Neural cell (in vitro differentiated cells): ENCODE data around the gene TNPO2. TPM values are rescaled to one million over a fixed set of nuclear protein-coding genes. Genes with fewer than 3 reads are reported as not detected.

Source experiments
- H2AFZ ChIP-seq: fragments of 200-600, 300-800 bp; sonication (generic), shearing (Covaris generic); 2 replicates; pipeline ENCODE4 v1.6.0; 2014; ENCODE audit warnings: low read depth, mild to moderate bottlenecking, antibody characterized with exemption, low read length, moderate library complexity
- H3F3A ChIP-seq: fragments of 200-600 bp; shearing (Covaris generic); 2 replicates; pipeline ENCODE4 v1.6.1; 2016; ENCODE audit warnings: mild to moderate bottlenecking, moderate library complexity, mixed read lengths, antibody characterized with exemption, low read length; ENCODE audit not compliant: insufficient read depth, poor library complexity, severe bottlenecking
- H3K27ac ChIP-seq: fragments of 200-600, 300-800 bp; sonication (generic), shearing (Covaris generic); 2 replicates; pipeline ENCODE4 v1.5.1; 2014; ENCODE audit warnings: mild to moderate bottlenecking, low read length, moderate library complexity
- H3K27me3 ChIP-seq: fragments of 300-800, 200-600 bp; sonication (generic), shearing (Covaris generic); 2 replicates; pipeline ENCODE4 v1.6.0; 2014; ENCODE audit warnings: mild to moderate bottlenecking, low read depth, low read length, moderate library complexity; ENCODE audit not compliant: insufficient read depth
- H3K36me3 ChIP-seq: fragments of 300-800, 200-600 bp; sonication (generic), shearing (Covaris generic); 2 replicates; pipeline ENCODE4 v1.5.1; 2014; ENCODE audit warnings: mild to moderate bottlenecking, antibody characterized with exemption, low read length, moderate library complexity; ENCODE audit not compliant: insufficient read depth
- H3K4me2 ChIP-seq: fragments of 300-800, 200-600 bp; sonication (generic), shearing (Covaris generic); 2 replicates; pipeline ENCODE4 v1.6.0; 2014; ENCODE audit warnings: mild to moderate bottlenecking, low read length
- H3K4me3 ChIP-seq: fragments of 300-800, 200-600 bp; sonication (generic), shearing (Covaris generic); 2 replicates; pipeline ENCODE4 v1.5.1; 2014; ENCODE audit warnings: mild to moderate bottlenecking, low read length, moderate library complexity
- H3K79me2 ChIP-seq: fragments of 200-600 bp; shearing (Covaris generic); replicated peaks from 2 replicates; pipeline ENCODE4 v1.6.0; 2014; ENCODE audit warnings: mild to moderate bottlenecking, low read length, moderate library complexity; ENCODE audit not compliant: insufficient read depth
- H3K9ac ChIP-seq: fragments of 300-800, 200-600 bp; sonication (generic), shearing (Covaris generic); 2 replicates; pipeline ENCODE4 v1.6.1; 2016; ENCODE audit warnings: mild to moderate bottlenecking, low read length, mixed read lengths
- H3K9me2 ChIP-seq: fragments of 200-600 bp; shearing (Covaris generic); 2 replicates; pipeline ENCODE4 v1.6.1; 2016; ENCODE audit warnings: mild to moderate bottlenecking, low read length, mixed read lengths; ENCODE audit not compliant: insufficient read depth
- H3K9me3 ChIP-seq: fragments of 200-600, 300-800 bp; sonication (generic), shearing (Covaris generic); 2 replicates; pipeline ENCODE4 v1.6.1; 2016; ENCODE audit warnings: mild to moderate bottlenecking, mixed run types, low read length, moderate library complexity, mixed read lengths
- H4K20me1 ChIP-seq: fragments of 200-600 bp; shearing (Covaris generic); 2 replicates; pipeline ENCODE4 v1.6.1; 2016; ENCODE audit warnings: mild to moderate bottlenecking, mixed run types; ENCODE audit not compliant: insufficient read depth
- CTCF ChIP-seq: fragments of 450-650 bp; IDR thresholded peaks from 2 replicates; pipeline ENCODE4 v1.5.1; 2014; ENCODE audit warnings: antibody characterized with exemption, mild to moderate bottlenecking, moderate library complexity; ENCODE audit not compliant: poor library complexity, severe bottlenecking
- EP300 ChIP-seq: fragments of 450-650 bp; conservative IDR thresholded peaks from 2 replicates; pipeline ENCODE4 v1.6.1; 2014; ENCODE audit warnings: antibody characterized with exemption, mild to moderate bottlenecking, moderate library complexity; ENCODE audit not compliant: poor library complexity, severe bottlenecking
- EZH2 ChIP-seq: fragments of 200-600, 300-800 bp; shearing (Covaris generic), sonication (generic); IDR thresholded peaks from 2 replicates; pipeline ENCODE4 v1.6.1; 2014; ENCODE audit warnings: antibody characterized with exemption, low read length, borderline replicate concordance, mild to moderate bottlenecking; ENCODE audit not compliant: insufficient read depth, poor library complexity, severe bottlenecking
- MXI1 ChIP-seq: fragments of 450-650 bp; conservative IDR thresholded peaks from 2 replicates; pipeline ENCODE4 v1.6.1; 2014; ENCODE audit warnings: antibody characterized with exemption, mild to moderate bottlenecking; ENCODE audit not compliant: poor library complexity, severe bottlenecking
- POLR2AphosphoS5 ChIP-seq: IDR thresholded peaks from 2 replicates; pipeline ENCODE4 v1.6.1; 2012
- RAD21 ChIP-seq: fragments of 450-650 bp; conservative IDR thresholded peaks from 2 replicates; pipeline ENCODE4 v1.6.1; 2014; ENCODE audit warnings: antibody characterized with exemption, mild to moderate bottlenecking, moderate library complexity
- REST ChIP-seq: IDR thresholded peaks from 2 replicates; pipeline ENCODE4 v1.6.1; 2012; ENCODE audit warnings: borderline replicate concordance
- SMC3 ChIP-seq: fragments of 450-650 bp; conservative IDR thresholded peaks from 2 replicates; pipeline ENCODE4 v1.6.1; 2014; ENCODE audit warnings: antibody characterized with exemption, mild to moderate bottlenecking, moderate library complexity; ENCODE audit not compliant: poor library complexity
- TAF1 ChIP-seq: IDR thresholded peaks from 2 replicates; pipeline ENCODE4 v1.6.1; 2012; ENCODE audit warnings: low read depth
- polyA plus RNA-seq: library from polyadenylated mRNA; depleted of rRNA; stranded (reverse); fragments of >200 nt; gene quantifications from 2 replicates; pipeline ENCODE4 v1.2.3, GENCODE V29; 2014

The TNPO2 gene
- polyA plus RNA-seq, 1 donor from 2014 or later: 98.6 TPM

GRCh38 chr19:12664406-12665280, 59.1 kb downstream of the TNPO2 start:
- TF ChIP-seq CTCF (no peak), POLR2AphosphoS5 (no peak), RAD21 (no peak), EP300 (no peak), SMC3 (no peak), REST (no peak), TAF1 (no peak), MXI1 (no peak), EZH2 (no peak)
- Histone ChIP-seq H3K4me3 (no peak overlapping the region), H4K20me1 (no peaks in the 10 kb centered on the region), H3K36me3 (no peaks in the 10 kb centered on the region), H3K79me2 (peaks cover 29% of the 10 kb centered on the region), H3K27ac (no peak overlapping the region), H3K4me2 (no peak overlapping the region), H3K9me3 (no peaks in the 10 kb centered on the region), H2AFZ (no peak overlapping the region), H3K27me3 (no peaks in the 10 kb centered on the region), H3K9ac (no peak overlapping the region), H3F3A (no peaks in the 10 kb centered on the region), H3K9me2 (no peaks in the 10 kb centered on the region)

GRCh38 chr19:12660980-12661379, 62.8 kb downstream of the TNPO2 start:
- Histone ChIP-seq H3K4me3 (no peak overlapping the region), H3K4me2 (no peak overlapping the region), H4K20me1 (no peaks in the 10 kb centered on the region), H3F3A (no peaks in the 10 kb centered on the region), H3K36me3 (no peaks in the 10 kb centered on the region), H3K9me2 (no peaks in the 10 kb centered on the region), H3K27me3 (no peaks in the 10 kb centered on the region), H3K27ac (no peak overlapping the region), H3K9ac (no peak overlapping the region), H3K9me3 (no peaks in the 10 kb centered on the region), H2AFZ (no peak overlapping the region), H3K79me2 (peaks cover 6% of the 10 kb centered on the region)
- no peak for TF ChIP-seq EZH2
